Measurements from ENCODE around the gene HOXA3. TPM values are rescaled to one million over a fixed set of nuclear protein-coding genes. Genes with fewer than 3 reads are reported as not detected.

HOXA3 gene
- total RNA-seq, 1 experiment from 2014 or later: not detected

- Histone ChIP-seq H4K5ac (ENCODE audit: insufficient read length, low read depth, low read length) (no peak overlapping the region), H3K23ac (ENCODE audit: insufficient read length, low read depth, low read length) (no peak overlapping the region), H3K4ac (ENCODE audit: low read depth, low read length) (no peak overlapping the region), H3K27me3 (ENCODE audit: insufficient read depth, low read length) (no peaks in the 10 kb centered on the region), H3K79me2 (ENCODE audit: insufficient read depth, low read length) (no peaks in the 10 kb centered on the region), H2BK15ac (ENCODE audit: low read depth, low read length) (no peak overlapping the region), H4K20me1 (ENCODE audit: control insufficient read depth, insufficient read depth, insufficient read length) (no peaks in the 10 kb centered on the region), H2BK120ac (ENCODE audit: low read depth, low read length, poor library complexity, severe bottlenecking) (no peak overlapping the region), H2AFZ (ENCODE audit: low read length) (no peak overlapping the region), H3K18ac (ENCODE audit: insufficient read length, low read depth, low read length) (no peak overlapping the region), H3K23me2 (ENCODE audit: insufficient read length, low read depth, low read length, poor library complexity, severe bottlenecking) (no peaks in the 10 kb centered on the region), H3T11ph (ENCODE audit: low read length) (no peak overlapping the region), H2BK5ac (ENCODE audit: insufficient read length, low read length) (no peak overlapping the region), H3K4me1 (ENCODE audit: insufficient read depth, low read length) (no peaks in the 10 kb centered on the region), H4K8ac (replicated peaks; ENCODE audit: insufficient read length, low read depth, low read length) (no peak overlapping the region), H4K91ac (ENCODE audit: insufficient read length, low read depth, low read length) (no peak overlapping the region), H3K4me2 (ENCODE audit: insufficient read depth, insufficient read length, low read length) (no peak overlapping the region), H2BK20ac (ENCODE audit: low read depth, low read length, poor library complexity, severe bottlenecking) (no peak overlapping the region), H2BK12ac (ENCODE audit: insufficient read length, low read depth, low read length) (no peak overlapping the region), H3K27ac (ENCODE audit: insufficient read length, low read depth, low read length) (no peak overlapping the region), H2AK5ac (ENCODE audit: insufficient read length, low read length) (no peak overlapping the region), H3K79me1 (ENCODE audit: insufficient read depth, low read depth, low read length, poor library complexity, severe bottlenecking) (no peaks in the 10 kb centered on the region), H3K9me3 (ENCODE audit: control insufficient read depth, low read depth, low read length) (no peaks in the 10 kb centered on the region), H3K56ac (ENCODE audit: insufficient read length, low read depth, low read length) (no peak overlapping the region), H3K14ac (ENCODE audit: insufficient read depth, low read length) (no peak overlapping the region), H3K9ac (ENCODE audit: extremely low read depth, insufficient read length, low read length) (no peak overlapping the region)
- Mint-ChIP-seq H3K36me3 (ENCODE audit: insufficient read depth in 1 of 3, low read depth in 3 of 3) (no peaks in the 10 kb centered on the region), H3K27ac (no peak overlapping the region), H3K9me3 (no peaks in the 10 kb centered on the region), H3K4me1 (no peaks in the 10 kb centered on the region), H3K27me3 (ENCODE audit: low read depth) (peaks cover 7% of the 10 kb centered on the region), H3K4me3 (no peak overlapping the region)
- no peak for DNase-seq
- TF ChIP-seq CTCF (conservative IDR thresholded peaks at IDR 0.05): no peak
- no CpG with 5 or more reads among the region's 2 CpGs for WGBS (ENCODE audit: extremely low coverage, insufficient read length, low lambda C conversion rate)
These were observed 86.7 kb downstream of the HOXA3 start for GRCh38 chr7:27065709-27066108.

Measured in H9 (cell line).